ENCODE measurements around the gene UBD.

DNA sequence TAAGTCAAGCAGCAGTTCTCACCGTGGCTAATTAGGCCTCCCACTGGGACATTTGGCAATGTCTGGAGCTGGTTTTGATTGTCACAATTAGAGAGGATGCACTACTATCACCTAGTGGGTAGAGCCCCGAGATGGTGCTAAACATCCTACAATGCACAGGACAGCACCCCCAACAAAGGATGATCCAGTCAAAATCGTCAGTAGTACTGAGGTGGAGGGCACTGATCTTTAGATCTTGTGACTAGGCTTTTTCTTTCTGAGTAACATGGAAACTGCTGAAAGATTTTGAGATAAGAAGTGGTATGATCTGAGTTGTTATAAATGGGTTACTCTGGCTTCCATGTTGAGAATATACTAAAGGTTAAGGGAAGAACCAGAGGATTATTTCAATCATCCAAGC lies 12.0 kb downstream of the UBD start:
- TF ChIP-seq, protein P1, sequence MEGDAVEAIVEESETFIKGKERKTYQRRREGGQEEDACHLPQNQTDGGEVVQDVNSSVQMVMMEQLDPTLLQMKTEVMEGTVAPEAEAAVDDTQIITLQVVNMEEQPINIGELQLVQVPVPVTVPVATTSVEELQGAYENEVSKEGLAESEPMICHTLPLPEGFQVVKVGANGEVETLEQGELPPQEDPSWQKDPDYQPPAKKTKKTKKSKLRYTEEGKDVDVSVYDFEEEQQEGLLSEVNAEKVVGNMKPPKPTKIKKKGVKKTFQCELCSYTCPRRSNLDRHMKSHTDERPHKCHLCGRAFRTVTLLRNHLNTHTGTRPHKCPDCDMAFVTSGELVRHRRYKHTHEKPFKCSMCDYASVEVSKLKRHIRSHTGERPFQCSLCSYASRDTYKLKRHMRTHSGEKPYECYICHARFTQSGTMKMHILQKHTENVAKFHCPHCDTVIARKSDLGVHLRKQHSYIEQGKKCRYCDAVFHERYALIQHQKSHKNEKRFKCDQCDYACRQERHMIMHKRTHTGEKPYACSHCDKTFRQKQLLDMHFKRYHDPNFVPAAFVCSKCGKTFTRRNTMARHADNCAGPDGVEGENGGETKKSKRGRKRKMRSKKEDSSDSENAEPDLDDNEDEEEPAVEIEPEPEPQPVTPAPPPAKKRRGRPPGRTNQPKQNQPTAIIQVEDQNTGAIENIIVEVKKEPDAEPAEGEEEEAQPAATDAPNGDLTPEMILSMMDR (IDR thresholded peaks at IDR 0.05) = no peak
- no peak for TF ChIP-seq POLR2A (IDR thresholded peaks at IDR 0.05)
